Endodermal cell (in vitro differentiated cells): Measurements from ENCODE around the gene BPIFB2. TPM values are rescaled to one million over a fixed set of nuclear protein-coding genes. Genes with fewer than 3 reads are reported as not detected.

Experiments used
- DNase-seq: peaks from one replicate; pipeline ENCODE4 v3.0.0-alpha.2; 2017
- H3K27ac ChIP-seq: 2 replicates; pipeline ENCODE4 v1.5.1; 2013; ENCODE audit warnings: mild to moderate bottlenecking, low read depth, low read length, moderate library complexity
- H3K27me3 ChIP-seq: 2 replicates; pipeline ENCODE4 v1.6.1; 2013; ENCODE audit warnings: mild to moderate bottlenecking, low read length, moderate library complexity; ENCODE audit not compliant: insufficient read depth, control insufficient read depth, poor library complexity, severe bottlenecking
- H3K36me3 ChIP-seq: 2 replicates; pipeline ENCODE4 v1.7.0; 2013; ENCODE audit warnings: mild to moderate bottlenecking, low read length, moderate library complexity; ENCODE audit not compliant: control insufficient read depth, insufficient read depth
- H3K4me1 ChIP-seq: one replicate; pipeline ENCODE4 v1.7.0; 2013; ENCODE audit warnings: low read length; ENCODE audit not compliant: control insufficient read depth, insufficient read depth
- H3K4me3 ChIP-seq: 2 replicates; pipeline ENCODE4 v1.5.1; 2013; ENCODE audit warnings: mild to moderate bottlenecking, low read length, moderate library complexity
- H3K9ac ChIP-seq: 2 replicates; pipeline ENCODE4 v1.6.1; 2013; ENCODE audit warnings: mild to moderate bottlenecking, low read length, moderate library complexity; ENCODE audit not compliant: poor library complexity, severe bottlenecking; ENCODE audit errors: extremely low read depth
- H3K9me3 ChIP-seq: 2 replicates; pipeline ENCODE4 v1.6.1; 2013; ENCODE audit warnings: mild to moderate bottlenecking, low read length, moderate library complexity; ENCODE audit not compliant: control insufficient read depth
- H3K27ac Mint-ChIP-seq: 2 replicates; pipeline ENCODE4 v1.8.0; 2020; ENCODE audit warnings: mixed read lengths
- H3K27me3 Mint-ChIP-seq: 2 replicates; pipeline ENCODE4 v1.8.0; 2021; ENCODE audit warnings: mild to moderate bottlenecking, mixed read lengths; ENCODE audit not compliant: insufficient read depth
- H3K36me3 Mint-ChIP-seq: 2 replicates; pipeline ENCODE4 v1.8.0; 2020; ENCODE audit warnings: low read depth, mixed read lengths
- H3K4me1 Mint-ChIP-seq: 2 replicates; pipeline ENCODE4 v1.8.0; 2020; ENCODE audit warnings: mixed read lengths
- H3K4me3 Mint-ChIP-seq: 2 replicates; pipeline ENCODE4 v1.8.0; 2020; ENCODE audit warnings: mild to moderate bottlenecking, moderate library complexity, mixed read lengths
- H3K9me3 Mint-ChIP-seq: 2 replicates; pipeline ENCODE4 v1.8.0; 2020; ENCODE audit warnings: mild to moderate bottlenecking, mixed read lengths
- WGBS, 2 experiments: methylation state at CpG; one replicate each; pipeline versions ENCODE4 v1.1.5 to v1.1.7; 2013; ENCODE audit warnings: missing lambda C conversion rate in 2 of 2, mixed read lengths in 1 of 2; ENCODE audit not compliant: insufficient coverage in 1 of 2, insufficient read length in 1 of 2; 5-methylcytosine and 5-hydroxymethylcytosine counted together
- total RNA-seq, 2 donors: library from RNA; stranded (reverse); fragmentation: NEBNext Ultra II Directional in 1 of 2; extraction: Animal tissue kit (Norgen Biotek cat#: 25700) in 1 of 2; gene quantifications; 2 replicates in 1 of 2; 3 replicates in 1 of 2; pipeline ENCODE4 v1.2.1, GENCODE V29; 2021
- TF ChIP-seq, protein P1 (sequence below): fragments of 200-600 bp; sonication (generic); conservative IDR thresholded peaks from 2 replicates; pipeline ENCODE4 v1.5.0; 2021; ENCODE audit warnings: antibody characterized with exemption, mild to moderate bottlenecking

The BPIFB2 gene
- total RNA-seq, 2 donors from 2014 or later: not detected

- TF ChIP-seq, protein P1, sequence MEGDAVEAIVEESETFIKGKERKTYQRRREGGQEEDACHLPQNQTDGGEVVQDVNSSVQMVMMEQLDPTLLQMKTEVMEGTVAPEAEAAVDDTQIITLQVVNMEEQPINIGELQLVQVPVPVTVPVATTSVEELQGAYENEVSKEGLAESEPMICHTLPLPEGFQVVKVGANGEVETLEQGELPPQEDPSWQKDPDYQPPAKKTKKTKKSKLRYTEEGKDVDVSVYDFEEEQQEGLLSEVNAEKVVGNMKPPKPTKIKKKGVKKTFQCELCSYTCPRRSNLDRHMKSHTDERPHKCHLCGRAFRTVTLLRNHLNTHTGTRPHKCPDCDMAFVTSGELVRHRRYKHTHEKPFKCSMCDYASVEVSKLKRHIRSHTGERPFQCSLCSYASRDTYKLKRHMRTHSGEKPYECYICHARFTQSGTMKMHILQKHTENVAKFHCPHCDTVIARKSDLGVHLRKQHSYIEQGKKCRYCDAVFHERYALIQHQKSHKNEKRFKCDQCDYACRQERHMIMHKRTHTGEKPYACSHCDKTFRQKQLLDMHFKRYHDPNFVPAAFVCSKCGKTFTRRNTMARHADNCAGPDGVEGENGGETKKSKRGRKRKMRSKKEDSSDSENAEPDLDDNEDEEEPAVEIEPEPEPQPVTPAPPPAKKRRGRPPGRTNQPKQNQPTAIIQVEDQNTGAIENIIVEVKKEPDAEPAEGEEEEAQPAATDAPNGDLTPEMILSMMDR: no peak
- Mint-ChIP-seq H3K4me3 (no peak overlapping the region), H3K9me3 (no peaks in the 10 kb centered on the region), H3K36me3 (no peaks in the 10 kb centered on the region), H3K4me1 (peaks cover 18% of the 10 kb centered on the region), H3K27ac (no peak overlapping the region), H3K27me3 (peaks cover 23% of the 10 kb centered on the region)
- Histone ChIP-seq H3K27me3 (no peaks in the 10 kb centered on the region), H3K9me3 (no peaks in the 10 kb centered on the region), H3K27ac (no peak overlapping the region), H3K36me3 (no peaks in the 10 kb centered on the region), H3K4me3 (no peak overlapping the region), H3K9ac (no peak overlapping the region), H3K4me1 (peaks cover 2% of the 10 kb centered on the region)
- WGBS, 2 experiments: 89 to 94% methylated on average over 6 to 15 of the region's 15 CpGs
- DNase-seq: no peak
Observed at GRCh38 chr20:33012327-33013189, 5.1 kb downstream of the BPIFB2 start.

GRCh38 chr20:33013701-33014326 is 6.3 kb downstream of the BPIFB2 start:
- no peaks in the 10 kb centered on the region for H3K27me3 ChIP-seq
- 88% methylated on average over 7 to 12 of the region's 12 CpGs for WGBS, 2 experiments

DNA sequence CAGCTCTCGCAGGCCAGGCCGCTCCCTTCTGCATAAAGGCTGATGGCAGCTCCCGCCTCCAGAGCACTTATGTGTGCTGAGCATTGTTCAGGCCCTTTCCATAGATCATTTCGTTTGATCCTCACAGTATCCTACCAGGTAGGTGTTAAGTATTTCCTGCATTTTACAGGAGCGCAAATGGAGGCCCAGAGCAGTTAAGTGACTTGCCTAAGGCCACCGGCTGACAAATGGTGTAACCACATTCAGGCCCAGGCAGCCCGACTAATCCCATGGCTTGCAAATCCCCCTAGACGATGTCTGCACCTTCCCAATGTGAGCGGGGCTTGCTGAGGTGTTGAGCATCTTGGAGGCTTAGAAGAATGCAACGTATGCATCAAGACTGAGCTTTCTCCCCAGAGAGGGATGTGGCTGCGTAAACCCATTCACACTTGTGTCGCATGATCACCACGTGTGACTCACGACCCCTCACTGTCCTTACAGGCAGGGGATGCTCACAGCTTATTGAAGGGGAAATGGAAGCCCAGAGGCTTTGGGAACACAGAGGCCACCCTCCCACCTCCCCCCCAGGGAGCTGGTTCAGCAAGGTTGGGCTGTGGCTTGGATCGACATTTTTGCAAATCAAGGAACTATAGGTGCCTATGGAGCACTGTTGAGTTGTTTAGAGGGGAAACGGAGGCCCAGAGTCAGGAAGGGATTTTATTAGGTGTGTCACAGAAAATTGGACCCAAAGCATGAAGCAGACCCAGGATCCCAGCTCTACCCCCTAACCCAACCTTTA is 7.0 kb downstream of the BPIFB2 start:
- H3K27me3 Mint-ChIP-seq: peaks cover 26% of the 10 kb centered on the region
- peaks cover 14% of the 10 kb centered on the region for H3K4me1 Mint-ChIP-seq
- no peaks in the 10 kb centered on the region for H3K9me3 ChIP-seq
- H3K4me3 ChIP-seq: no peak overlapping the region
- peak; percentile 97 for DNase-seq
- H3K9ac ChIP-seq: no peak overlapping the region
- H3K4me3 Mint-ChIP-seq: no peak overlapping the region
- H3K36me3 Mint-ChIP-seq: no peaks in the 10 kb centered on the region
- peaks cover 2% of the 10 kb centered on the region for H3K4me1 ChIP-seq
- no peak overlapping the region for H3K27ac ChIP-seq
- H3K9me3 Mint-ChIP-seq: no peaks in the 10 kb centered on the region
- TF ChIP-seq, protein P1: no peak
- WGBS, 2 experiments: 51 to 57% methylated on average over 11 to 16 of the region's 16 CpGs
- no peaks in the 10 kb centered on the region for H3K36me3 ChIP-seq
- H3K27ac Mint-ChIP-seq: no peak overlapping the region
- H3K27me3 ChIP-seq: no peaks in the 10 kb centered on the region

More at GRCh38 chr20:33013701-33014326, 6.3 kb downstream of the BPIFB2 start:
- Histone ChIP-seq H3K4me3 (no peak overlapping the region), H3K9ac (no peak overlapping the region), H3K36me3 (no peaks in the 10 kb centered on the region), H3K27ac (no peak overlapping the region), H3K4me1 (peaks cover 2% of the 10 kb centered on the region), H3K9me3 (no peaks in the 10 kb centered on the region)
- DNase-seq: peak; percentile 74
- TF ChIP-seq, protein P1: peak; percentile 20
- Mint-ChIP-seq H3K36me3 (no peaks in the 10 kb centered on the region), H3K27me3 (peaks cover 26% of the 10 kb centered on the region), H3K4me1 (peaks cover 18% of the 10 kb centered on the region), H3K9me3 (no peaks in the 10 kb centered on the region), H3K27ac (peak overlapping the region; percentile 18), H3K4me3 (no peak overlapping the region)
